Neural progenitor cell (in vitro differentiated cells): ENCODE data around the gene RUVBL2.

Source experiments
- EZH2 ChIP-seq: fragments of 200-600 bp; sonication (generic); IDR thresholded peaks from 2 replicates; pipeline ENCODE4 v1.6.1; 2017; ENCODE audit warnings: antibody characterized with exemption, mild to moderate bottlenecking, moderate library complexity
- TF ChIP-seq, protein P1 (sequence below): fragments of 200-600 bp; sonication (generic); IDR thresholded peaks from 2 replicates; pipeline ENCODE4 v1.5.1; 2017; ENCODE audit warnings: antibody characterized with exemption, mild to moderate bottlenecking

DNA sequence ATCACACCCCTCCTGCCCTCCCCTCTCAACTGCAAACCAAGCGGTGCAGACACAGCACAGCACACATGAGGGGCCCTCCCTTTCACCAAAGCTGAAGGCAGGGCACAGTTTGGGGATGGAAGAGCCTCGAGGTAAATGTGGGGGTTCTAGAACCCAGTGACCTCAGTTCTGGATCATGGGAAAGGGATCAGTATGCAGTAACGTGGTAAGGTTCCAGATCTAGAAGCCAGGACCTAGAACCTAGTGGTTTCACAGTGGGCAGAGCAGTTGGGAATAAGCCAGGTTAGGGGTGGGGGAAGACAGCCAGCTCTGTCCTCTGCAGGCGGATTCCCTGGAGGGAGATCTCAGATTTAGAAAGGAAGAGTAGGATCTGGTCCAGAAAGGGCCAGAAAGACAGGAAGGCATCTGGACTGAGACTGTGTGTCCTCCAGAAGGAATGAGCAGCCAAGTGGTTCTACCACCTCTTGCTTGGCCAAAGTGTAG lies 25.5 kb upstream of the RUVBL2 start:
- TF ChIP-seq, protein P1, sequence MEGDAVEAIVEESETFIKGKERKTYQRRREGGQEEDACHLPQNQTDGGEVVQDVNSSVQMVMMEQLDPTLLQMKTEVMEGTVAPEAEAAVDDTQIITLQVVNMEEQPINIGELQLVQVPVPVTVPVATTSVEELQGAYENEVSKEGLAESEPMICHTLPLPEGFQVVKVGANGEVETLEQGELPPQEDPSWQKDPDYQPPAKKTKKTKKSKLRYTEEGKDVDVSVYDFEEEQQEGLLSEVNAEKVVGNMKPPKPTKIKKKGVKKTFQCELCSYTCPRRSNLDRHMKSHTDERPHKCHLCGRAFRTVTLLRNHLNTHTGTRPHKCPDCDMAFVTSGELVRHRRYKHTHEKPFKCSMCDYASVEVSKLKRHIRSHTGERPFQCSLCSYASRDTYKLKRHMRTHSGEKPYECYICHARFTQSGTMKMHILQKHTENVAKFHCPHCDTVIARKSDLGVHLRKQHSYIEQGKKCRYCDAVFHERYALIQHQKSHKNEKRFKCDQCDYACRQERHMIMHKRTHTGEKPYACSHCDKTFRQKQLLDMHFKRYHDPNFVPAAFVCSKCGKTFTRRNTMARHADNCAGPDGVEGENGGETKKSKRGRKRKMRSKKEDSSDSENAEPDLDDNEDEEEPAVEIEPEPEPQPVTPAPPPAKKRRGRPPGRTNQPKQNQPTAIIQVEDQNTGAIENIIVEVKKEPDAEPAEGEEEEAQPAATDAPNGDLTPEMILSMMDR: no peak
- TF ChIP-seq EZH2: no peak
